IMR-90 (cell line): ENCODE results near the gene POLA2. TPM values are rescaled to one million over a fixed set of nuclear protein-coding genes. Genes with fewer than 3 reads are reported as not detected.
A peak's percentile ranks its signal among the peaks of the same experiment; 100 is the strongest.

Source experiments
- ATAC-seq: fragments of 200-7000 bp; cut with Tn5 transposase; 2 replicates; pipeline ENCODE4 v1.9.1; 2020; ENCODE audit warnings: low read depth, mild to moderate bottlenecking, moderate library complexity
- BruUV-seq: library from RNA; stranded (reverse); fragments of 400-500 nt; replicated peaks from 2 replicates; lab custom pipeline; 2021; lab: Mats Ljungman, UMichigan
- CTCF ChIA-PET: fragments of 300-600 bp; formaldehyde crosslinking; extraction: SDS; loops from one replicate; lab custom pipeline; 2021; ENCODE audit warnings: antibody characterized with exemption; lab: Yijun Ruan, JAX
- POLR2A ChIA-PET: fragments of 300-600 bp; sonication (Branson Sonifier 250); formaldehyde crosslinking; loops from one replicate; lab custom pipeline; 2022; ENCODE audit warnings: antibody characterized with exemption; ENCODE audit not compliant: unreplicated experiment; lab: Charles Lee
- DNase-seq: peaks from one replicate; pipeline ENCODE4 v3.0.0; 2013
- H2AFZ ChIP-seq: replicated peaks from 2 replicates; pipeline ENCODE3; 2013; ENCODE audit warnings: low read length, mild to moderate bottlenecking; ENCODE audit not compliant: poor library complexity
- H2AK5ac ChIP-seq: 2 replicates; pipeline ENCODE4 v1.6.1; 2013; ENCODE audit warnings: low read depth, low read length, inconsistent platforms
- H2AK9ac ChIP-seq: replicated peaks from 2 replicates; pipeline ENCODE3; 2013; ENCODE audit warnings: mild to moderate bottlenecking, low read depth, low read length, moderate library complexity; ENCODE audit not compliant: poor library complexity
- H2BK120ac ChIP-seq: 2 replicates; pipeline ENCODE4 v1.6.1; 2013; ENCODE audit warnings: low read depth, low read length, inconsistent platforms
- H2BK15ac ChIP-seq: 3 replicates; pipeline ENCODE4 v1.6.1; 2013; ENCODE audit warnings: low read depth, low read length, inconsistent platforms
- H2BK20ac ChIP-seq: 2 replicates; pipeline ENCODE4 v1.6.1; 2013; ENCODE audit warnings: low read depth, mild to moderate bottlenecking, inconsistent platforms, low read length, moderate library complexity
- H2BK5ac ChIP-seq: 2 replicates; pipeline ENCODE4 v1.6.1; 2013; ENCODE audit warnings: mild to moderate bottlenecking, low read depth, low read length, inconsistent platforms; ENCODE audit not compliant: poor library complexity, severe bottlenecking
- H3K14ac ChIP-seq: replicated peaks from 2 replicates; pipeline ENCODE4 v1.6.1; 2013; ENCODE audit warnings: low read depth, low read length, inconsistent platforms
- H3K18ac ChIP-seq: 2 replicates; pipeline ENCODE4 v1.6.1; 2013; ENCODE audit warnings: low read depth, low read length, control low read depth
- H3K23ac ChIP-seq: 2 replicates; pipeline ENCODE4 v1.6.1; 2013; ENCODE audit warnings: low read depth, low read length, inconsistent platforms
- H3K27ac ChIP-seq: 2 replicates; pipeline ENCODE4 v1.5.1; 2013; ENCODE audit warnings: mild to moderate bottlenecking, control low read depth, low read length; ENCODE audit not compliant: insufficient read depth
- H3K27me3 ChIP-seq: 2 replicates; pipeline ENCODE4 v1.6.1; 2013; ENCODE audit warnings: low read length; ENCODE audit not compliant: control insufficient read depth, insufficient read depth
- H3K36me3 ChIP-seq: 2 replicates; pipeline ENCODE4 v1.6.1; 2013; ENCODE audit warnings: low read length, mixed read lengths; ENCODE audit not compliant: control insufficient read depth, insufficient read depth
- H3K4ac ChIP-seq: 2 replicates; pipeline ENCODE4 v1.6.1; 2013; ENCODE audit warnings: low read depth, low read length, inconsistent platforms
- H3K4me1 ChIP-seq: 2 replicates; pipeline ENCODE4 v1.6.1; 2013; ENCODE audit warnings: low read length, mixed read lengths; ENCODE audit not compliant: control insufficient read depth, insufficient read depth
- H3K4me2 ChIP-seq: 2 replicates; pipeline ENCODE4 v1.6.1; 2013; ENCODE audit warnings: low read depth, mild to moderate bottlenecking, control low read depth, low read length, moderate library complexity
- H3K4me3 ChIP-seq: 2 replicates; pipeline ENCODE4 v1.5.1; 2013; ENCODE audit warnings: low read depth, mild to moderate bottlenecking, control low read depth, low read length, moderate library complexity; ENCODE audit not compliant: insufficient read depth
- H3K56ac ChIP-seq: 2 replicates; pipeline ENCODE4 v1.6.1; 2013; ENCODE audit warnings: low read length, inconsistent platforms; ENCODE audit not compliant: insufficient read depth; ENCODE audit errors: extremely low read depth
- H3K79me1 ChIP-seq, 2 experiments: 2 replicates each; pipeline ENCODE4 v1.6.1; 2013; ENCODE audit warnings: low read length in 2 of 2, inconsistent platforms in 1 of 2, low read depth in 1 of 2
- H3K9ac ChIP-seq: 2 replicates; pipeline ENCODE4 v1.6.1; 2013; ENCODE audit warnings: low read depth, low read length, control low read depth
- H3K9me1 ChIP-seq: 2 replicates; pipeline ENCODE4 v1.6.1; 2013; ENCODE audit warnings: low read length, inconsistent platforms; ENCODE audit not compliant: insufficient read depth
- H3K9me3 ChIP-seq: 2 replicates; pipeline ENCODE4 v1.6.1; 2013; ENCODE audit warnings: low read length; ENCODE audit not compliant: control insufficient read depth, insufficient read depth
- H4K20me1 ChIP-seq: 2 replicates; pipeline ENCODE4 v1.6.1; 2013; ENCODE audit warnings: low read length, inconsistent platforms; ENCODE audit not compliant: insufficient read depth
- H4K5ac ChIP-seq: 2 replicates; pipeline ENCODE4 v1.6.1; 2013; ENCODE audit warnings: mild to moderate bottlenecking, low read depth, low read length, control low read depth
- H4K8ac ChIP-seq, 2 experiments: 2 replicates each; pipeline ENCODE4 v1.6.1; 2013; ENCODE audit warnings: low read depth in 2 of 2, low read length in 2 of 2, control low read depth in 1 of 2, inconsistent platforms in 1 of 2
- H4K91ac ChIP-seq: 2 replicates; pipeline ENCODE4 v1.6.1; 2013; ENCODE audit warnings: low read depth, low read length, inconsistent platforms; ENCODE audit not compliant: insufficient read depth
- BHLHE40 ChIP-seq: fragments of 150-350 bp; IDR thresholded peaks from 2 replicates; pipeline ENCODE4 v1.6.1; 2016; ENCODE audit warnings: mild to moderate bottlenecking, low read depth, low read length
- CEBPB ChIP-seq: IDR thresholded peaks from 2 replicates; pipeline ENCODE4 v1.6.1; 2012; ENCODE audit warnings: low read depth, low read length, improper control_type of control experiment
- CHD1 ChIP-seq: IDR thresholded peaks from 2 replicates; pipeline ENCODE4 v1.6.1; 2012; ENCODE audit warnings: low read depth, low read length, improper control_type of control experiment
- ELK1 ChIP-seq: fragments of 150-350 bp; IDR thresholded peaks from 2 replicates; pipeline ENCODE4 v1.6.1; 2016; ENCODE audit warnings: low read depth, mild to moderate bottlenecking, low read length, moderate library complexity, borderline replicate concordance
- FOS ChIP-seq: fragments of 150-350 bp; IDR thresholded peaks from 2 replicates; pipeline ENCODE4 v1.6.1; 2016; ENCODE audit warnings: low read depth, low read length
- MAFK ChIP-seq: IDR thresholded peaks from 2 replicates; pipeline ENCODE4 v1.6.1; 2012; ENCODE audit warnings: low read depth, low read length, improper control_type of control experiment
- MAZ ChIP-seq: IDR thresholded peaks from 2 replicates; pipeline ENCODE4 v1.6.1; 2012; ENCODE audit warnings: low read depth, mild to moderate bottlenecking, low read length, improper control_type of control experiment, moderate library complexity, borderline replicate concordance
- MXI1 ChIP-seq: IDR thresholded peaks from 2 replicates; pipeline ENCODE4 v1.6.1; 2012; ENCODE audit warnings: low read depth, mild to moderate bottlenecking, low read length, moderate library complexity, borderline replicate concordance
- NFE2L2 ChIP-seq: fragments of 150-350 bp; IDR thresholded peaks from 2 replicates; pipeline ENCODE4 v1.6.1; 2016; ENCODE audit warnings: low read depth, mild to moderate bottlenecking, low read length
- POLR2A ChIP-seq: IDR thresholded peaks from 2 replicates; pipeline ENCODE4 v1.6.1; 2012; ENCODE audit warnings: mild to moderate bottlenecking, low read depth, low read length
- RAD21 ChIP-seq: IDR thresholded peaks from 2 replicates; pipeline ENCODE4 v1.6.1; 2012; ENCODE audit warnings: low read length, improper control_type of control experiment
- RCOR1 ChIP-seq: IDR thresholded peaks from 2 replicates; pipeline ENCODE4 v1.6.1; 2012; ENCODE audit warnings: mild to moderate bottlenecking, low read length, improper control_type of control experiment; ENCODE audit not compliant: insufficient replicate concordance
- RFX5 ChIP-seq: IDR thresholded peaks from 2 replicates; pipeline ENCODE4 v1.8.0; 2012; ENCODE audit warnings: low read depth, mild to moderate bottlenecking, low read length, moderate library complexity
- SMC3 ChIP-seq: fragments of 150-350 bp; IDR thresholded peaks from 2 replicates; pipeline ENCODE4 v1.6.1; 2016; ENCODE audit warnings: low read depth, mild to moderate bottlenecking, antibody characterized with exemption, low read length, moderate library complexity
- USF2 ChIP-seq: fragments of 150-350 bp; IDR thresholded peaks from 2 replicates; pipeline ENCODE4 v1.6.1; 2017; ENCODE audit warnings: mild to moderate bottlenecking, antibody characterized with exemption, low read length, low read depth
- WGBS, 2 experiments: methylation state at CpG; one replicate each; pipeline versions ENCODE4 v1.1.5 to v1.1.7; 2013; ENCODE audit warnings: missing lambda C conversion rate in 2 of 2; ENCODE audit not compliant: insufficient read length in 1 of 2; ENCODE audit errors: extremely low coverage in 2 of 2; 5-methylcytosine and 5-hydroxymethylcytosine counted together
- dilution Hi-C: fragments of 300-500 bp; cut with HindIII; formaldehyde crosslinking; loops from one replicate; pipeline ENCODE4 v1.14.3; 2018; ENCODE audit warnings: low sequenced_read_pairs; ENCODE audit not compliant: unreplicated experiment
- in situ Hi-C: fragments of 300-500 bp; cut with MboI; formaldehyde crosslinking; loops from 3 replicates; pipeline ENCODE4 v1.14.3; 2019; ENCODE audit warnings: low sequenced_read_pairs, inconsistent platforms, mixed read lengths
- intact Hi-C: fragments of 100-400 bp; cut with micrococcal nuclease; formaldehyde crosslinking; loops from 2 replicates; pipeline ENCODE4 v1.10.0; 2022
- polyA plus RNA-seq, 3 experiments: library from polyadenylated mRNA; depleted of rRNA; stranded (reverse); fragments of >200 nt; gene quantifications; 2 replicates each; pipeline ENCODE4 v1.2.3, GENCODE V29; 2012; ENCODE audit warnings: low replicate concordance in 1 of 3
- total RNA-seq: library from RNA; depleted of rRNA; stranded (reverse); fragments of >200 nt; gene quantifications from 2 replicates; pipeline ENCODE4 v1.2.3, GENCODE V29; 2012

The POLA2 gene
- total and polyA plus RNA-seq, 2 of the 4 experiments (the other 2 are of a cell fraction): 14.2 to 17.3 TPM

GRCh38 chr11:65301491-65302329 is 39.9 kb downstream of the POLA2 start:
- Histone ChIP-seq H3K27me3 (no peaks in the 10 kb centered on the region), H3K23ac (peak overlapping the region; percentile 97), H2AK9ac (peak overlapping the region; percentile 99), H3K4me3 (no peak overlapping the region), H3K9me3 (no peaks in the 10 kb centered on the region), H2BK120ac (peak overlapping the region; percentile 96), H3K9me1 (peaks cover 52% of the 10 kb centered on the region), H3K36me3 (no peaks in the 10 kb centered on the region), H2AK5ac (peak overlapping the region; percentile 100), H3K4ac (peak overlapping the region; percentile 97), H4K8ac (peak overlapping the region; percentile 83 to 90; a peak in 3 of 4 replicates), H2BK15ac (peak overlapping the region; percentile 88; the same call in 2 of the 3 replicates), H3K4me1 (peaks cover 54% of the 10 kb centered on the region), H4K91ac (peak overlapping the region; percentile 96), H2BK5ac (peak overlapping the region; percentile 75), H2AFZ (peak overlapping the region; percentile 94), H3K4me2 (peak overlapping the region; percentile 8; the same call in 1 of the 2 replicates), H4K5ac (peak overlapping the region; percentile 85), H3K18ac (peak overlapping the region; percentile 85), H2BK20ac (peak overlapping the region; percentile 96), H3K56ac (no peak overlapping the region), H3K79me1 (peaks cover 7 to 55% of the 10 kb centered on the region in 2 experiments; a peak in 3 of 4 replicates), H4K20me1 (peaks cover 15% of the 10 kb centered on the region), H3K27ac (peak overlapping the region; percentile 57), H3K14ac (peak overlapping the region; percentile 96), H3K9ac (0 out of 2 replicates have a peak overlapping the region, but pooled peaks have one; percentile 3)
- in situ Hi-C loops: no loop called here
- CTCF ChIA-PET: no interaction called here
- dilution Hi-C loops: no loop called here
- 48% methylated on average over 10 of the region's 12 CpGs; no CpG with 5 or more reads in 1 of the 2 experiments for WGBS, 2 experiments
- POLR2A ChIA-PET: interaction anchor here (1.4 to 1.5 kb wide), 2 partner anchors 9 to 15 kb away, joined by 5 to 11 read pairs; no protein-coding TSS in a partner anchor
- no TSS peak for BruUV-seq
- DNase-seq (peak; percentile 50), ATAC-seq (peak; percentile 80)
- intact Hi-C loops: no loop called here
- TF ChIP-seq POLR2A: no peak
- no peak for TF ChIP-seq CHD1
- no peak for TF ChIP-seq MXI1
- TF ChIP-seq NFE2L2: no peak; the same call in 1 of the 2 replicates
- no peak for TF ChIP-seq ELK1
- no peak for TF ChIP-seq USF2
- TF ChIP-seq FOS: no peak
- TF ChIP-seq RFX5: no peak
- no peak for TF ChIP-seq RAD21
- TF ChIP-seq RCOR1: no peak
- no peak for TF ChIP-seq CEBPB
- no peak for TF ChIP-seq SMC3
- TF ChIP-seq MAZ: peak; percentile 39; the same call in 1 of the 2 replicates
- TF ChIP-seq MAFK: peak; percentile 96
- no peak for TF ChIP-seq BHLHE40
